Fibroblast of lung (primary cell): Measurements from ENCODE around the gene MYO9A. TPM values are rescaled to one million over a fixed set of nuclear protein-coding genes. Genes with fewer than 3 reads are reported as not detected.

ENCODE experiments used
- DNase-seq, 2 donors: peaks; one replicate each; pipeline versions ENCODE4 v3.0.0 to v3.0.0-alpha.2; 2010; ENCODE audit warnings: low read depth in 2 of 2
- H2AFZ ChIP-seq: 2 replicates; pipeline ENCODE4 v1.5.1; 2012; ENCODE audit warnings: low read length, control low read depth, inconsistent platforms
- H3K27ac ChIP-seq: 2 replicates; pipeline ENCODE4 v1.5.1; 2011; ENCODE audit warnings: low read length, control low read depth; ENCODE audit not compliant: insufficient read depth
- H3K27me3 ChIP-seq: 2 replicates; pipeline ENCODE4 v1.5.1; 2011; ENCODE audit warnings: mild to moderate bottlenecking, low read length; ENCODE audit not compliant: control insufficient read depth, insufficient read depth
- H3K36me3 ChIP-seq: 2 replicates; pipeline ENCODE4 v1.5.1; 2011; ENCODE audit warnings: low read length; ENCODE audit not compliant: control insufficient read depth, insufficient read depth
- H3K4me1 ChIP-seq: 2 replicates; pipeline ENCODE4 v1.5.1; 2011; ENCODE audit warnings: low read length; ENCODE audit not compliant: control insufficient read depth, insufficient read depth; ENCODE audit errors: extremely low read depth
- H3K4me2 ChIP-seq: 2 replicates; pipeline ENCODE4 v1.5.1; 2011; ENCODE audit warnings: low read length, control low read depth; ENCODE audit not compliant: insufficient read depth; ENCODE audit errors: extremely low read depth
- H3K4me3 ChIP-seq, 4 experiments: fragments of 200-600 bp in 1 of 4; sonication (generic) in 1 of 4; replicated peaks in 1 of 4; 2 replicates each; pipeline ENCODE4 v1.5.1; 2011 to 2016; ENCODE audit warnings: low read length in 4 of 4, low read depth in 3 of 4, mild to moderate bottlenecking in 3 of 4, control low read depth in 2 of 4, inconsistent platforms in 1 of 4, mixed read lengths in 1 of 4; ENCODE audit not compliant: insufficient read depth in 1 of 4; ENCODE audit errors: control extremely low read depth in 1 of 4
- H3K79me2 ChIP-seq: 2 replicates; pipeline ENCODE4 v1.5.1; 2012; ENCODE audit warnings: mild to moderate bottlenecking, low read length, inconsistent platforms; ENCODE audit not compliant: control insufficient read depth, insufficient read depth
- H3K9ac ChIP-seq: 2 replicates; pipeline ENCODE4 v1.5.1; 2011; ENCODE audit warnings: mild to moderate bottlenecking, low read length, control low read depth; ENCODE audit not compliant: insufficient read depth
- H3K9me3 ChIP-seq: 2 replicates; pipeline ENCODE4 v1.5.1; 2012; ENCODE audit warnings: low read depth, low read length; ENCODE audit not compliant: control insufficient read depth, insufficient read depth
- H4K20me1 ChIP-seq: 2 replicates; pipeline ENCODE4 v1.5.1; 2011; ENCODE audit warnings: low read length; ENCODE audit not compliant: control insufficient read depth, insufficient read depth; ENCODE audit errors: extremely low read depth
- EZH2 ChIP-seq: IDR thresholded peaks from 2 replicates; pipeline ENCODE4 v1.5.1; 2012; ENCODE audit warnings: low read length, control low read depth, mild to moderate bottlenecking; ENCODE audit errors: missing control alignments
- polyA plus RNA-seq, 2 donors: library from polyadenylated mRNA; depleted of rRNA in 1 of 2; stranded (reverse) in 1 of 2; unstranded in 1 of 2; fragments of >200 nt; gene quantifications; 2 replicates each; pipeline ENCODE4 v1.2.1, GENCODE V29; 2011 to 2012; ENCODE audit warnings: missing spikeins in 1 of 2
- total RNA-seq: library from RNA; depleted of rRNA; stranded (reverse); fragments of >200 nt; gene quantifications from 2 replicates; pipeline ENCODE4 v1.2.1, GENCODE V29; 2014
- TF ChIP-seq, protein P1 (sequence below), 2 donors: IDR thresholded peaks in 1 of 2; conservative IDR thresholded peaks in 1 of 2; 1 replicate in 1 of 2; 2 replicates in 1 of 2; pipeline ENCODE4 v1.5.1; 2011 to 2012; ENCODE audit warnings: low read length in 2 of 2, control low read depth in 1 of 2, inconsistent platforms in 1 of 2, low read depth in 1 of 2, mild to moderate bottlenecking in 1 of 2

Gene MYO9A
- total and polyA plus RNA-seq, 2 donors (not counting 1 experiment from before 2014, with no cell fraction given), result 12.8 to 48.6 TPM

DNA sequence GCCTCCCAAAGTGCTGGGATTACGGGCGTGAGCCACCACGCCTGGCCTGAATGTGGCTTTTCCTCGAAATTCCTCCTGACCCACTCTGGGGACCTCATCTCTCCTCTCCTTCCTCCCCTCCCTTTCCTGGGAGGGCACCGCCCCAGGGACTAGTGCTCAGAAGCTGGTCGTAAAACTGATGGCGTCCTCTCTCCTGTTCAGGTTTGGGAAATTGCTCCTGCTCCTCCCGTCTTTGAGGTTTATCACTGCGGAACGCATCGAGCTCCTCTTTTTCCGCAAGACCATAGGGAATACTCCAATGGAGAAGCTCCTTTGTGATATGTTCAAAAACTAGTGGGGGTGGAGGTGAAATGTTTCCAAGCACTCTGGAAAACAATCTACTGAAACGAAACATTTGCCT lies 300.6 kb downstream of the MYO9A start:
- Histone ChIP-seq H3K9me3 (peaks cover 4% of the 10 kb centered on the region), H2AFZ (no peak overlapping the region), H3K9ac (no peak overlapping the region), H3K79me2 (no peaks in the 10 kb centered on the region), H3K4me3 (no peak overlapping the region), H3K4me2 (no peak overlapping the region), H3K36me3 (no peaks in the 10 kb centered on the region), H4K20me1 (no peaks in the 10 kb centered on the region), H3K27me3 (no peaks in the 10 kb centered on the region), H3K4me1 (no peaks in the 10 kb centered on the region), H3K27ac (no peak overlapping the region)
- DNase-seq, result no peak
- TF ChIP-seq EZH2, result no peak
- TF ChIP-seq, protein P1, sequence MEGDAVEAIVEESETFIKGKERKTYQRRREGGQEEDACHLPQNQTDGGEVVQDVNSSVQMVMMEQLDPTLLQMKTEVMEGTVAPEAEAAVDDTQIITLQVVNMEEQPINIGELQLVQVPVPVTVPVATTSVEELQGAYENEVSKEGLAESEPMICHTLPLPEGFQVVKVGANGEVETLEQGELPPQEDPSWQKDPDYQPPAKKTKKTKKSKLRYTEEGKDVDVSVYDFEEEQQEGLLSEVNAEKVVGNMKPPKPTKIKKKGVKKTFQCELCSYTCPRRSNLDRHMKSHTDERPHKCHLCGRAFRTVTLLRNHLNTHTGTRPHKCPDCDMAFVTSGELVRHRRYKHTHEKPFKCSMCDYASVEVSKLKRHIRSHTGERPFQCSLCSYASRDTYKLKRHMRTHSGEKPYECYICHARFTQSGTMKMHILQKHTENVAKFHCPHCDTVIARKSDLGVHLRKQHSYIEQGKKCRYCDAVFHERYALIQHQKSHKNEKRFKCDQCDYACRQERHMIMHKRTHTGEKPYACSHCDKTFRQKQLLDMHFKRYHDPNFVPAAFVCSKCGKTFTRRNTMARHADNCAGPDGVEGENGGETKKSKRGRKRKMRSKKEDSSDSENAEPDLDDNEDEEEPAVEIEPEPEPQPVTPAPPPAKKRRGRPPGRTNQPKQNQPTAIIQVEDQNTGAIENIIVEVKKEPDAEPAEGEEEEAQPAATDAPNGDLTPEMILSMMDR (conservative IDR thresholded peaks at IDR 0.05 in 1 of 2, IDR thresholded peaks at IDR 0.05 in 1 of 2; ENCODE audit: low read depth in 1 of 2, low read length in 2 of 2), result no peak

GRCh38 chr15:71815301-71815700 lies 302.6 kb downstream of the MYO9A start:
- Histone ChIP-seq H3K27me3 (no peaks in the 10 kb centered on the region), H4K20me1 (no peaks in the 10 kb centered on the region), H3K4me1 (no peaks in the 10 kb centered on the region), H3K9me3 (no peaks in the 10 kb centered on the region), H3K4me2 (no peak overlapping the region), H3K36me3 (no peaks in the 10 kb centered on the region), H3K4me3 (no peak overlapping the region), H3K9ac (no peak overlapping the region), H3K27ac (no peak overlapping the region), H3K79me2 (no peaks in the 10 kb centered on the region), H2AFZ (no peak overlapping the region)
- TF ChIP-seq, protein P1 (conservative IDR thresholded peaks at IDR 0.05 in 1 of 2, IDR thresholded peaks at IDR 0.05 in 1 of 2; ENCODE audit: low read depth in 1 of 2, low read length in 2 of 2), result no peak
- TF ChIP-seq EZH2, result no peak
- no peak for DNase-seq

DNA sequence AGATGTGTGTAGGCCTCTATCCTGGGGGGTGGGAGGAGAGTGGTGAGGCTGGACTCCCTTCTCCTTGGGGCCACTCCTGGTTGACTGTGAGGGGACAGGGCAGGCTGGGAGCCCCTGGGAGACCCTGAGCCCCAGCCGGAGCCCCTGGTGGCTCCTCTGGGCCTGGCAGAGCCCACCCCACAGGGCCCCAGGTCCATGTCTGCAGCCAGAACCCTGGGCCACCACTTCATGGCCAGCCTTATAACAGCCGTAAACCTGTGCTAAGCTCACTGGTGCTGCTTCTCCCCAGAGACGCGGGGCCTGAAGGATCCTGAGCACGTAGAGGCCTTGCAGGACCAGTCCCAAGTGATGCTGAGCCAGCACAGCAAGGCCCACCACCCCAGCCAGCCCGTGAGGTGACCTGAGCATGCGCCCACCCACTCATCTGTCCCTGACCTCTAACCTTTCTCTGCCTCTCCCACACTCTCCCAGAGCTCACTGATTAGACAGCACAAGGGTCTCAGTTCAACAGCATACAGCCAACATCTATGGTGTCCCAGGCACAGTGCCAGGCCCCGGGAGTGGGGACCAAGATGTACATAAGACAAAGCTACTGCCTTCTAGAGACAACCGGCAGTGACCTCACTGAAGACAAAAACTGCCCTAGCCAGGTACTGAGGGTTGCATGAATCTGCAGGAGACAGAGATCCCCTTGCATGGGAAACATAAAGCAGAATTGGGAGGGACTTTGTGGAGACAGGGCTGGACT lies 304.1 kb downstream of the MYO9A start:
- Histone ChIP-seq H3K36me3 (no peaks in the 10 kb centered on the region), H4K20me1 (no peaks in the 10 kb centered on the region), H3K4me2 (no peak overlapping the region), H3K9me3 (no peaks in the 10 kb centered on the region), H3K27me3 (no peaks in the 10 kb centered on the region), H3K9ac (no peak overlapping the region), H2AFZ (no peak overlapping the region), H3K4me3 (no peak overlapping the region), H3K4me1 (no peaks in the 10 kb centered on the region), H3K79me2 (no peaks in the 10 kb centered on the region), H3K27ac (no peak overlapping the region)
- TF ChIP-seq, protein P1 (conservative IDR thresholded peaks at IDR 0.05 in 1 of 2, IDR thresholded peaks at IDR 0.05 in 1 of 2; ENCODE audit: low read depth in 1 of 2, low read length in 2 of 2), result no peak
- no peak for TF ChIP-seq EZH2
- no peak for DNase-seq
